ENCODE data around the gene TSPEAR. TPM values are rescaled to one million over a fixed set of nuclear protein-coding genes. Genes with fewer than 3 reads are reported as not detected.

The TSPEAR gene
- polyA plus RNA-seq = not detected in 2 replicates

GRCh38 chr21:44711327-44712202 lies at the start of gene TSPEAR:
Gene TSPEAR (minus strand): TSS chr21:44711572. CDS start chr21:44711514, 58 bp downstream.

GRCh38 chr21:44697172-44697810 lies 14.1 kb downstream of the TSPEAR start, which contains the start of gene KRTAP10-12:
Gene KRTAP10-12 (plus strand): TSS chr21:44697172. CDS start chr21:44697202, 30 bp downstream.

GRCh38 chr21:44681861-44682579 lies 29.4 kb downstream of the TSPEAR start, which contains the start of gene KRTAP12-1:
Gene KRTAP12-1 (minus strand): TSS chr21:44682163. CDS start chr21:44682123, 40 bp downstream.

GRCh38 chr21:44666401-44667320 lies 44.7 kb downstream of the TSPEAR start, which contains the start of gene KRTAP12-2:
Gene KRTAP12-2 (minus strand): TSS chr21:44666927. CDS start chr21:44666886, 41 bp downstream.

GRCh38 chr21:44657635-44658540 lies 53.5 kb downstream of the TSPEAR start, which contains the start of gene KRTAP12-3:
Gene KRTAP12-3 (plus strand): TSS chr21:44657932. CDS start chr21:44657980, 48 bp downstream.

GRCh38 chr21:44654576-44655175 lies 56.7 kb downstream of the TSPEAR start, which contains the start of gene KRTAP12-4:
Gene KRTAP12-4 (minus strand): TSS chr21:44654659. CDS start chr21:44654614, 45 bp downstream.

GRCh38 chr21:44646366-44647221 lies 64.8 kb downstream of the TSPEAR start, which contains the start of gene KRTAP10-11:
Gene KRTAP10-11 (plus strand): TSS chr21:44646414. CDS start chr21:44646459, 45 bp downstream.

GRCh38 chr21:44637018-44637850 lies 74.1 kb downstream of the TSPEAR start, which contains the start of gene KRTAP10-10:
Gene KRTAP10-10 (plus strand): TSS chr21:44637356. CDS start chr21:44637418, 62 bp downstream.

GRCh38 chr21:44626673-44627143 lies 84.7 kb downstream of the TSPEAR start, which contains the start of gene KRTAP10-9:
Gene KRTAP10-9 (plus strand): TSS chr21:44627093. CDS start chr21:44627172, 79 bp downstream.

GRCh38 chr21:44612029-44612486 lies 99.3 kb downstream of the TSPEAR start, which contains the start of gene KRTAP10-8:
Gene KRTAP10-8 (plus strand): TSS chr21:44612079. CDS start chr21:44612101, 22 bp downstream.

GRCh38 chr21:44600118-44600978 lies 111.0 kb downstream of the TSPEAR start, which contains the start of gene KRTAP10-7:
Gene KRTAP10-7 (plus strand): TSS chr21:44600597. CDS start chr21:44600622, 25 bp downstream.

GRCh38 chr21:44592446-44593311 lies 118.7 kb downstream of the TSPEAR start, which contains the start of gene KRTAP10-6:
Gene KRTAP10-6 (minus strand): TSS chr21:44592505. CDS start chr21:44592484, 21 bp downstream.

GRCh38 chr21:44580231-44580821 lies 131.0 kb downstream of the TSPEAR start, which contains the start of gene KRTAP10-5:
Gene KRTAP10-5 (minus strand): TSS chr21:44580604. CDS start chr21:44580578, 26 bp downstream.

All from Purkinje cell (primary cell).